Transverse colon (tissue), 4 donors: ENCODE measurements around the gene CP. TPM values are rescaled to one million over a fixed set of nuclear protein-coding genes. Genes with fewer than 3 reads are reported as not detected.
A peak's percentile ranks its signal among the peaks of the same experiment; 100 is the strongest.

ENCODE experiments used
- DNase-seq: peaks from one replicate; pipeline ENCODE4 v3.0.0-alpha.2; 2019
- H3K27ac ChIP-seq, 4 donors: fragments of 200-600 bp; sonication (generic); 2 replicates each; pipeline ENCODE4 v1.5.1; 2016 to 2018; ENCODE audit warnings: inconsistent platforms in 4 of 4
- H3K27me3 ChIP-seq: fragments of 200-600 bp; sonication (generic); 2 replicates; pipeline ENCODE4 v1.5.1; 2017; ENCODE audit warnings: inconsistent platforms
- H3K36me3 ChIP-seq, 4 donors: fragments of 200-600 bp; sonication (generic); 2 replicates each; pipeline ENCODE4 v1.5.1; 2017 to 2019; ENCODE audit warnings: inconsistent platforms in 4 of 4
- H3K4me1 ChIP-seq, 4 donors: fragments of 200-600 bp; sonication (generic); 2 replicates each; pipeline ENCODE4 v1.5.1; 2017 to 2020; ENCODE audit warnings: inconsistent platforms in 4 of 4
- H3K4me3 ChIP-seq, 4 donors: fragments of 200-600 bp; sonication (generic); 1 replicate in 1 of 4; 2 replicates in 3 of 4; pipeline versions ENCODE4 v1.5.1 to v1.6.1; 2017 to 2019; ENCODE audit warnings: inconsistent platforms in 4 of 4
- H3K9me3 ChIP-seq, 2 donors: fragments of 200-600 bp; sonication (generic); 2 replicates each; pipeline ENCODE4 v1.5.1; 2017 to 2019; ENCODE audit warnings: inconsistent platforms in 2 of 2
- CTCF ChIP-seq, 5 experiments: fragments of 200-600 bp in 3 of 5; fragments of 450-650 bp in 2 of 5; sonication (generic) in 3 of 5; IDR thresholded peaks; 1 replicate in 2 of 5; 2 replicates in 3 of 5; pipeline ENCODE4 v1.5.1; 2016 to 2017; ENCODE audit warnings: antibody characterized with exemption in 5 of 5, inconsistent platforms in 3 of 5, mild to moderate bottlenecking in 2 of 5, moderate library complexity in 1 of 5
- EP300 ChIP-seq: sonication (generic); formaldehyde crosslinking; IDR thresholded peaks from one replicate; pipeline ENCODE4 v1.6.1; 2017; ENCODE audit warnings: antibody characterized with exemption, low read depth
- POLR2A ChIP-seq: fragments of 450-650 bp; IDR thresholded peaks from one replicate; pipeline ENCODE4 v1.6.1; 2016; ENCODE audit warnings: antibody characterized with exemption, mild to moderate bottlenecking, moderate library complexity
- POLR2AphosphoS5 ChIP-seq, 3 donors: sonication (generic); formaldehyde crosslinking; IDR thresholded peaks; one replicate each; pipeline ENCODE4 v1.6.1; 2016; ENCODE audit warnings: antibody characterized with exemption in 3 of 3
- WGBS, 2 donors: methylation state at CpG; one replicate each; pipeline ENCODE4 v1.1.5; 2018; ENCODE audit warnings: low coverage in 1 of 2; 5-methylcytosine and 5-hydroxymethylcytosine counted together
- in situ Hi-C, 4 donors: fragments of 200-750 bp; cut with MboI; loops; one replicate each; pipeline versions ENCODE4 v1.15.0 to v1.15.1; 2017; ENCODE audit warnings: low sequenced_read_pairs in 3 of 4, low pct_ligation_motif_present in 1 of 4, low pct_unique_long_range_greater_than_20kb in 1 of 4
- intact Hi-C: fragments of 100-400 bp; cut with DNase I; formaldehyde crosslinking; loops from one replicate; pipeline ENCODE4 v1.15.1; 2023; ENCODE audit warnings: low total_unique reads
- total RNA-seq, 4 donors: library from RNA; depleted of rRNA; stranded (reverse); fragments of >200 nt; gene quantifications; one replicate each; pipeline ENCODE4 v1.1.0, GENCODE V29; 2016

The CP gene
- total RNA-seq = 10 to 100 TPM in 1 of 4 donors, 1 to 10 TPM in 1, under 1 TPM in 1, not detected in 1; 0.80 to 19.5 (median 7.0) TPM

DNA sequence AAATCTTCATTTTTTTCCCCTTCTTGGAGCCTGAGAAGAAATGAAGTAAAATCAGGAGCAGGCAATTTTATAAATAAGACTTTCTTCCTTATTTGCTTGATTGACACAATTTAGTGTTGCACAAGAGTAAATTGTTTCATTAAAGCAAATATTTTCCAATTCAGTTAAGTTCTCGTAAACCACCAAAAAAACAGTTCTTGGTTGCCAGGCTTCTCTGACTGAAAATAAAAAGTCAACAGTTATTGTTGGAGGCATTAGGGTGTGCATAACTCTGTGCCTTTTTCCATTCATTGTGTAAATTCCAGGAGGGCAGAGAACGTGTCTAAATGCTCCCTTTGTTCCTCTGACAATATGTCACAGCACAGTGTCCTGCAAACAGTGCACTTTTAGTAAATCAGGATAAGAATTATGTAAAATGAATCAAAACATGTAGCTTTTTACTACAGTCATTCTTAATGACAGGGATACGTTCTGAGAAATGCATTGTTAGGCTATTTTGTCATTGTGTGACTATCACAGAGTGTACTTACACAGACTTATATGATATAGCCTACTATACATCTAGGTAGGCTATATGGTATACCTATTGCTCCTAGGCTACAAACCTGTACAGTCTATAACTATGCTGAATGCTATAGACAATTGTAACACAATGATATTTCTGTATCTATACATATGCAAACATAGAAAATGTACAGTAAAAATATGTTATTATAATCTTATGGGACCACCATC is at the start of gene CP:
TSS of gene CP (minus strand) at position 47 of the 735 bp plus-strand sequence. CDS start at position 10, 37 bp downstream.
- in situ Hi-C loops = no loop called here
- Histone ChIP-seq H3K4me1 (peaks cover 4 to 17% (median 5%) of the 10 kb centered on the region in 4 donors), H3K9me3 (no peaks in the 10 kb centered on the region), H3K27ac (no peak within 1 kb of the TSS), H3K36me3 (no peaks in the 10 kb centered on the region), H3K27me3 (no peaks in the 10 kb centered on the region), H3K4me3 (peak within 1 kb of the TSS in 1 of 4 donors; percentile 1)
- no peak for DNase-seq
- intact Hi-C loops = no loop called here
- WGBS, 2 donors = 39 to 46% methylated on average over 3 of the region's 3 CpGs
- TF ChIP-seq CTCF (IDR thresholded peaks at IDR 0.05) (no peak), POLR2A (no peak), EP300 (no peak), POLR2AphosphoS5 (IDR thresholded peaks at IDR 0.05) (no peak)

- Histone ChIP-seq H3K27ac (no peak overlapping the region), H3K4me1 (peaks cover 0 to 3% (median 0%) of the 10 kb centered on the region in 4 donors), H3K27me3 (no peaks in the 10 kb centered on the region), H3K36me3 (no peaks in the 10 kb centered on the region), H3K9me3 (no peaks in the 10 kb centered on the region), H3K4me3 (no peak overlapping the region)
- TF ChIP-seq CTCF (IDR thresholded peaks at IDR 0.05) (no peak), POLR2A (no peak), POLR2AphosphoS5 (IDR thresholded peaks at IDR 0.05) (no peak), EP300 (no peak)
- 51 to 60% methylated on average over 2 of the region's 2 CpGs for WGBS, 2 donors
- intact Hi-C loops (loop anchor here (5.0 kb wide), 1 partner anchor 313 kb away; no protein-coding TSS in a partner anchor), in situ Hi-C loops (loop anchor here (5.0 to 10.0 kb wide), 4 partner anchors 145 to 315 kb away; partner anchors contain the start of gene HPS3 (in 1 of the 4))
- no peak for DNase-seq
These were observed 48.6 kb upstream of the CP start for GRCh38 chr3:149270180-149270579.

DNA sequence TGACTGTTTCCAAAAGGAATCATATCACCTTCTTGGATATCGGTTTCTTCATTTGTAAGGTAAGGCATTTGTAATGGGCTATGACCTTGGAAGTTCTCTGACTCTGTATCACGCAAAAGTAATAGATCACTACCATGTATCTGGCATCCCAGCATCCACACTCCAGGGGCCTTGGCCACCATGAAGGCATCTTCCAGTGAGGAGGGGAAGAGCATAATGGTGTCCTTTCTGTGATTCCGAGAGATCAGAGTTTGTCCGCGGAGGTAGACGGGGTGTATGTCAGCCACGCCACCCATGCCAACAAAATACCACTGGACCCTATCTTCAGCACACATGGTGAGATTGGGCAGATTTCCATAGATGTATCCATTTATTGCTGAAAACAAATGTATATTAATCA is 48.1 kb upstream of the CP start:
- no peak for DNase-seq
- intact Hi-C loops = loop anchor here (5.0 kb wide), 1 partner anchor 312 kb away; no protein-coding TSS in a partner anchor
- TF ChIP-seq POLR2A = no peak
- no peak for TF ChIP-seq POLR2AphosphoS5 (IDR thresholded peaks at IDR 0.05)
- no peak for TF ChIP-seq EP300
- TF ChIP-seq CTCF (IDR thresholded peaks at IDR 0.05) = no peak
- no peaks in the 10 kb centered on the region for H3K27me3 ChIP-seq
- H3K4me3 ChIP-seq = no peak overlapping the region
- WGBS, 2 donors = 96 to 100% methylated on average over 2 to 7 of the region's 7 CpGs
- H3K27ac ChIP-seq = no peak overlapping the region
- in situ Hi-C loops = loop anchor here (5.0 to 10.0 kb wide), 4 partner anchors 145 to 315 kb away; partner anchors contain the start of gene HPS3 (in 1 of the 4)
- H3K36me3 ChIP-seq = no peaks in the 10 kb centered on the region
- H3K9me3 ChIP-seq = no peaks in the 10 kb centered on the region
- H3K4me1 ChIP-seq = peaks cover 0 to 3% (median 0%) of the 10 kb centered on the region in 4 donors

- DNase-seq = no peak
- intact Hi-C loops = no loop called here
These were observed 45.9 kb upstream of the CP start for GRCh38 chr3:149267565-149267964.

More at GRCh38 chr3:149267565-149267964, 45.9 kb upstream of the CP start:
- Histone ChIP-seq H3K4me1 (no peaks in the 10 kb centered on the region), H3K36me3 (no peaks in the 10 kb centered on the region), H3K9me3 (no peaks in the 10 kb centered on the region), H3K4me3 (no peak overlapping the region), H3K27ac (no peak overlapping the region), H3K27me3 (no peaks in the 10 kb centered on the region)
- TF ChIP-seq CTCF (IDR thresholded peaks at IDR 0.05) (no peak), EP300 (no peak), POLR2AphosphoS5 (IDR thresholded peaks at IDR 0.05) (no peak), POLR2A (no peak)
- in situ Hi-C loops = loop anchor here in 1 of 4 donors (10.0 kb wide), 1 partner anchor 313 kb away; no protein-coding TSS in a partner anchor
- WGBS, 2 donors = 80 to 100% methylated on average over 1 to 6 of the region's 6 CpGs
